Stimulated activated CD4-positive, alpha-beta T cell treated with anti-CD3 and anti-CD28 coated beads, Interleukin-12 subunit alpha, Interleukin-12 subunit beta, amount 100 ng/mL, for 48 hours (primary cell): ENCODE measurements around the gene COL11A2.

Experiments used
- DNase-seq, 3 donors: peaks; one replicate each; pipeline ENCODE4 v3.0.0-alpha.2; 2020; ENCODE audit warnings: low read depth in 2 of 3, low spot score in 1 of 3

COL11A2 gene

GRCh38 chr6:33193619-33194018, 1.4 kb upstream of the COL11A2 start:
- DNase-seq: no peak

GRCh38 chr6:33192671-33193602, 670 bp upstream of the COL11A2 start:
- no peak for DNase-seq

GRCh38 chr6:33191383-33192104, 723 bp downstream of the COL11A2 start:
- no peak for DNase-seq

- DNase-seq: no peak
These were observed 1.7 kb downstream of the COL11A2 start for GRCh38 chr6:33190504-33191107.

- no peak for DNase-seq
These were observed 2.4 kb downstream of the COL11A2 start for GRCh38 chr6:33189625-33190448.

GRCh38 chr6:33189164-33189563, 3.1 kb downstream of the COL11A2 start:
- DNase-seq: no peak

GRCh38 chr6:33187809-33188208, 4.5 kb downstream of the COL11A2 start:
- DNase-seq: no peak

GRCh38 chr6:33185654-33186187, 6.5 kb downstream of the COL11A2 start:
- DNase-seq: no peak

- DNase-seq: no peak
These were observed 7.1 kb downstream of the COL11A2 start for GRCh38 chr6:33185190-33185589.

- DNase-seq: no peak
These were observed 9.1 kb downstream of the COL11A2 start for GRCh38 chr6:33183071-33183683.

GRCh38 chr6:33181141-33181540, 11.1 kb downstream of the COL11A2 start:
- no peak for DNase-seq

GRCh38 chr6:33178755-33179475, 13.4 kb downstream of the COL11A2 start:
- DNase-seq: no peak

- DNase-seq: no peak
These were observed 14.5 kb downstream of the COL11A2 start for GRCh38 chr6:33177552-33178446.

- DNase-seq: no peak
These were observed 15.4 kb downstream of the COL11A2 start for GRCh38 chr6:33176906-33177305.

- DNase-seq: no peak
These were observed 16.7 kb downstream of the COL11A2 start for GRCh38 chr6:33175436-33176069.

GRCh38 chr6:33174784-33175183, 17.5 kb downstream of the COL11A2 start:
- DNase-seq: no peak

- no peak for DNase-seq
These were observed 18.6 kb downstream of the COL11A2 start for GRCh38 chr6:33173535-33174180.
